HL-60 (cell line): ENCODE data around the gene OR52I2.

Source experiments
- POLR2AphosphoS5 ChIP-seq: IDR thresholded peaks from 2 replicates; pipeline ENCODE4 v1.6.1; 2012; ENCODE audit warnings: low read depth
- TF ChIP-seq, protein P1 (sequence below): IDR thresholded peaks from one replicate; pipeline ENCODE4 v1.5.1; 2011; ENCODE audit warnings: low read length, control low read depth, inconsistent platforms; ENCODE audit not compliant: insufficient read depth

DNA sequence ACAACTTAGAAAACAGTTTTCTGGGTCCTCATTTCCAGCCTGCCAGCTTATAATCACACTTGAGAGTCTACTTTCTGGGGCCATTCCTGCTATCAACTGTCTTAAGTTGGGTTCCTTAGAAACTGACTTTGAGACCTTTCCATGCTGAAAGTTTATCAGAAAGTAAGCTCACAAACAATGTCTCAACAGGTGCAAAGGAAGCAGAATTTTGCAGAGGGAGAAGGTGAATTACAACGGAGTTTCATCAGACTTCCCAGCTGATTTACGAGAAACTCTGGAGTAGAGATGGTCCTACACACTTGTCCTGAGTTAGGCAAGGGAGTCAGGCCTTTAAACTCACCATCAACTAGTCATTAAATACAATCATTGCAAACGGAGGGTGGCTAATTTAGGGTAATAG, 4.7 kb upstream of the OR52I2 start:
- TF ChIP-seq POLR2AphosphoS5: no peak
- TF ChIP-seq, protein P1, sequence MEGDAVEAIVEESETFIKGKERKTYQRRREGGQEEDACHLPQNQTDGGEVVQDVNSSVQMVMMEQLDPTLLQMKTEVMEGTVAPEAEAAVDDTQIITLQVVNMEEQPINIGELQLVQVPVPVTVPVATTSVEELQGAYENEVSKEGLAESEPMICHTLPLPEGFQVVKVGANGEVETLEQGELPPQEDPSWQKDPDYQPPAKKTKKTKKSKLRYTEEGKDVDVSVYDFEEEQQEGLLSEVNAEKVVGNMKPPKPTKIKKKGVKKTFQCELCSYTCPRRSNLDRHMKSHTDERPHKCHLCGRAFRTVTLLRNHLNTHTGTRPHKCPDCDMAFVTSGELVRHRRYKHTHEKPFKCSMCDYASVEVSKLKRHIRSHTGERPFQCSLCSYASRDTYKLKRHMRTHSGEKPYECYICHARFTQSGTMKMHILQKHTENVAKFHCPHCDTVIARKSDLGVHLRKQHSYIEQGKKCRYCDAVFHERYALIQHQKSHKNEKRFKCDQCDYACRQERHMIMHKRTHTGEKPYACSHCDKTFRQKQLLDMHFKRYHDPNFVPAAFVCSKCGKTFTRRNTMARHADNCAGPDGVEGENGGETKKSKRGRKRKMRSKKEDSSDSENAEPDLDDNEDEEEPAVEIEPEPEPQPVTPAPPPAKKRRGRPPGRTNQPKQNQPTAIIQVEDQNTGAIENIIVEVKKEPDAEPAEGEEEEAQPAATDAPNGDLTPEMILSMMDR: no peak
